ENCODE measurements around the gene MYOC. TPM values are rescaled to one million over a fixed set of nuclear protein-coding genes. Genes with fewer than 3 reads are reported as not detected.

Gene MYOC
- total RNA-seq, 1 experiment from 2014 or later, result not detected

GRCh38 chr1:171625225-171625624, 27.3 kb downstream of the MYOC start:
- H2AFZ ChIP-seq (ENCODE audit: low read depth, low read length, poor library complexity, severe bottlenecking), result no peak overlapping the region
- no peak overlapping the region for H3K9ac ChIP-seq (ENCODE audit: low read length)
- no peak overlapping the region for H3K4me2 ChIP-seq (ENCODE audit: low read length)
- CTCF ChIA-PET, result interaction anchor here (1.5 kb wide), 1 partner anchor 20 kb away, joined by 4 read pairs; no protein-coding TSS in a partner anchor
- POLR2A ChIA-PET, result no interaction called here
- no peak overlapping the region for H3K4me3 ChIP-seq (replicated peaks in 1 of 2; ENCODE audit: low read depth in 1 of 2, low read length in 2 of 2)
- no peaks in the 10 kb centered on the region for H3K9me2 ChIP-seq (ENCODE audit: insufficient read depth)
- H3K36me3 ChIP-seq (ENCODE audit: control insufficient read depth in 1 of 2, insufficient read depth in 2 of 2, low read length in 2 of 2), result no peaks in the 10 kb centered on the region
- H3K27ac ChIP-seq (ENCODE audit: low read depth, low read length), result no peak overlapping the region
- intact Hi-C loops (cut with micrococcal nuclease), result no loop called here
- no peaks in the 10 kb centered on the region for H4K20me1 ChIP-seq (ENCODE audit: insufficient read depth)
- DNase-seq (ENCODE audit: low read depth, low spot score) (no peak), ATAC-seq (no peak)
- TF ChIP-seq CTCF (IDR thresholded peaks at IDR 0.05 in 2 of 3, conservative IDR thresholded peaks at IDR 0.05 in 1 of 3; ENCODE audit: borderline replicate concordance in 1 of 3, insufficient read depth in 1 of 3, low read depth in 2 of 3, low read length in 2 of 3) (no peak), YY1 (IDR thresholded peaks at IDR 0.05; ENCODE audit: extremely low read depth, insufficient replicate concordance, low read depth, low read length) (no peak), POLR2AphosphoS5 (IDR thresholded peaks at IDR 0.05; ENCODE audit: low read depth, low read length) (no peak), EZH2phosphoT487 (IDR thresholded peaks at IDR 0.05; ENCODE audit: borderline replicate concordance) (no peak), ZFX (IDR thresholded peaks at IDR 0.05) (no peak), EZH2 (IDR thresholded peaks at IDR 0.05) (no peak), REST (IDR thresholded peaks at IDR 0.05; ENCODE audit: low read depth) (no peak), JUND (IDR thresholded peaks at IDR 0.05) (no peak), ELF1 (IDR thresholded peaks at IDR 0.05; ENCODE audit: borderline replicate concordance, low read depth) (no peak)
- H3K9me3 ChIP-seq (ENCODE audit: control insufficient read depth in 1 of 2, insufficient read depth in 1 of 2, low read depth in 1 of 2, low read length in 2 of 2), result no peaks in the 10 kb centered on the region
- H3K79me2 ChIP-seq (ENCODE audit: insufficient read depth, low read length), result no peaks in the 10 kb centered on the region
- RAD21 ChIA-PET (ENCODE audit: low non-redundant PET in 1 of 2, low total read pairs in 2 of 2, uncharacterized antibody in 2 of 2, unreplicated experiment in 2 of 2), result no interaction called here
- BruUV-seq (replicated peaks), result no TSS peak
- H3K27me3 ChIP-seq (ENCODE audit: insufficient read depth, low read length), result no peaks in the 10 kb centered on the region
- H3K4me1 ChIP-seq (ENCODE audit: control insufficient read depth in 1 of 2, insufficient read depth in 2 of 2, low read length in 2 of 2), result no peaks in the 10 kb centered on the region
